ENCODE data around the gene ZSWIM1. TPM values are rescaled to one million over a fixed set of nuclear protein-coding genes. Genes with fewer than 3 reads are reported as not detected.

Gene ZSWIM1
- total and polyA plus RNA-seq, 2 of the 13 experiments (the other 11 are each of a cell fraction or from before 2014, with no cell fraction given): 9.5 to 11.7 TPM

GRCh38 chr20:45890077-45890984 is 9.3 kb downstream of the ZSWIM1 start (continued):
- TF ChIP-seq ZBTB46 (CRISPR knock-in tag; IDR thresholded peaks at IDR 0.05; ENCODE audit: borderline replicate concordance) (no peak), BRF2 (CRISPR knock-in tag; IDR thresholded peaks at IDR 0.05) (no peak; the same call in 1 of the 2 replicates), ZNF646 (CRISPR knock-in tag; IDR thresholded peaks at IDR 0.05) (no peak; the same call in 1 of the 2 replicates), ZNF816 (CRISPR knock-in tag; IDR thresholded peaks at IDR 0.05; ENCODE audit: borderline replicate concordance) (no peak; the same call in 1 of the 2 replicates), ZNF773 (CRISPR knock-in tag; IDR thresholded peaks at IDR 0.05; ENCODE audit: borderline replicate concordance) (peak; percentile 36), ZBTB39 (CRISPR knock-in tag; IDR thresholded peaks at IDR 0.05) (peak; percentile 57; the same call in 1 of the 2 replicates), SCMH1 (CRISPR knock-in tag; IDR thresholded peaks at IDR 0.05; ENCODE audit: borderline replicate concordance) (no peak), ZKSCAN5 (CRISPR knock-in tag; IDR thresholded peaks at IDR 0.05) (0 out of 2 replicates have a peak, but pooled peaks have one; percentile 24), CSRNP2 (CRISPR knock-in tag; conservative IDR thresholded peaks at IDR 0.05; ENCODE audit: low read depth) (no peak), KMT2A (CRISPR knock-in tag; IDR thresholded peaks at IDR 0.05) (peak; percentile 81)
